CD14-positive monocyte (primary cell): ENCODE data around the gene MACROD2. TPM values are rescaled to one million over a fixed set of nuclear protein-coding genes. Genes with fewer than 3 reads are reported as not detected.

Source experiments
- DNase-seq, 3 donors: peaks; one replicate each; pipeline ENCODE4 v3.0.0-alpha.2; 2011 to 2022
- H2AFZ ChIP-seq: 2 replicates; pipeline ENCODE4 v1.6.0; 2012; ENCODE audit warnings: mild to moderate bottlenecking, low read depth, low read length, inconsistent platforms; ENCODE audit not compliant: insufficient read depth, poor library complexity, severe bottlenecking
- H3K27ac ChIP-seq, 2 donors: 1 replicate in 1 of 2; 2 replicates in 1 of 2; pipeline ENCODE4 v1.5.1; 2012 to 2013; ENCODE audit warnings: low read length in 2 of 2, control low read depth in 1 of 2, inconsistent platforms in 1 of 2, low read depth in 1 of 2, mild to moderate bottlenecking in 1 of 2
- H3K27me3 ChIP-seq, 2 donors: one replicate each; pipeline versions ENCODE4 v1.6.0 to v1.6.1; 2011 to 2013; ENCODE audit warnings: low read length in 2 of 2; ENCODE audit not compliant: control insufficient read depth in 2 of 2, insufficient read depth in 2 of 2
- H3K36me3 ChIP-seq, 2 donors: replicated peaks in 1 of 2; 1 replicate in 1 of 2; 2 replicates in 1 of 2; pipeline versions ENCODE4 v1.5.1 to v1.6.1; 2012 to 2013; ENCODE audit warnings: low read length in 2 of 2, control low read depth in 1 of 2, inconsistent platforms in 1 of 2, mild to moderate bottlenecking in 1 of 2; ENCODE audit not compliant: insufficient read depth in 2 of 2, control insufficient read depth in 1 of 2
- H3K4me1 ChIP-seq, 2 donors: 1 replicate in 1 of 2; 2 replicates in 1 of 2; pipeline versions ENCODE4 v1.5.1 to v1.6.1; 2012 to 2013; ENCODE audit warnings: low read length in 2 of 2, control low read depth in 1 of 2, inconsistent platforms in 1 of 2, mild to moderate bottlenecking in 1 of 2, moderate library complexity in 1 of 2; ENCODE audit not compliant: insufficient read depth in 2 of 2, control insufficient read depth in 1 of 2
- H3K4me2 ChIP-seq: replicated peaks from 2 replicates; pipeline ENCODE3; 2012; ENCODE audit warnings: low read length, moderate library complexity, mild to moderate bottlenecking; ENCODE audit not compliant: poor library complexity, severe bottlenecking; ENCODE audit errors: extremely low read depth
- H3K4me3 ChIP-seq, 3 experiments: fragments of 200-600 bp in 1 of 3; sonication (generic) in 1 of 3; replicated peaks in 1 of 3; 1 replicate in 2 of 3; 2 replicates in 1 of 3; pipeline ENCODE4 v1.5.1; 2011 to 2013; ENCODE audit warnings: low read length in 3 of 3, mild to moderate bottlenecking in 3 of 3, control low read depth in 2 of 3, low read depth in 2 of 3, inconsistent platforms in 1 of 3, moderate library complexity in 1 of 3
- H3K79me2 ChIP-seq: 2 replicates; pipeline ENCODE4 v1.6.0; 2012; ENCODE audit warnings: mild to moderate bottlenecking, control low read depth, inconsistent platforms, low read length, moderate library complexity; ENCODE audit not compliant: insufficient read depth
- H3K9ac ChIP-seq: 2 replicates; pipeline ENCODE4 v1.6.0; 2017; ENCODE audit warnings: low read length, mild to moderate bottlenecking; ENCODE audit not compliant: insufficient read depth, poor library complexity, severe bottlenecking
- H3K9me3 ChIP-seq, 2 donors: replicated peaks in 1 of 2; 1 replicate in 1 of 2; 2 replicates in 1 of 2; pipeline versions ENCODE4 v1.5.1 to v1.6.1; 2012 to 2013; ENCODE audit warnings: low read length in 2 of 2, control low read depth in 1 of 2; ENCODE audit not compliant: control insufficient read depth in 1 of 2, insufficient read depth in 1 of 2
- H4K20me1 ChIP-seq: 2 replicates; pipeline ENCODE4 v1.6.0; 2012; ENCODE audit warnings: mild to moderate bottlenecking, low read length, control low read depth, moderate library complexity; ENCODE audit not compliant: insufficient read depth
- H3K27ac Mint-ChIP-seq, 7 donors: one replicate each; pipeline ENCODE4 v1.8.0; 2020; ENCODE audit warnings: mild to moderate bottlenecking in 7 of 7, mixed read lengths in 7 of 7, moderate library complexity in 6 of 7, inconsistent platforms in 2 of 7
- H3K27me3 Mint-ChIP-seq, 3 donors: one replicate each; pipeline ENCODE4 v1.8.0; 2021 to 2022; ENCODE audit warnings: low read depth in 3 of 3, mild to moderate bottlenecking in 3 of 3, mixed read lengths in 3 of 3, moderate library complexity in 3 of 3, inconsistent platforms in 1 of 3
- H3K36me3 Mint-ChIP-seq, 2 donors: one replicate each; pipeline ENCODE4 v1.8.0; 2020; ENCODE audit warnings: mixed read lengths in 2 of 2, inconsistent platforms in 1 of 2, mild to moderate bottlenecking in 1 of 2
- H3K4me1 Mint-ChIP-seq: one replicate; pipeline ENCODE4 v1.8.0; 2020; ENCODE audit warnings: mild to moderate bottlenecking, mixed read lengths
- H3K4me3 Mint-ChIP-seq, 2 donors: one replicate each; pipeline ENCODE4 v1.8.0; 2020; ENCODE audit warnings: mild to moderate bottlenecking in 2 of 2, mixed read lengths in 2 of 2, moderate library complexity in 1 of 2
- H3K9me3 Mint-ChIP-seq, 7 donors: one replicate each; pipeline ENCODE4 v1.8.0; 2020 to 2022; ENCODE audit warnings: mixed read lengths in 7 of 7, mild to moderate bottlenecking in 6 of 7, moderate library complexity in 6 of 7, inconsistent platforms in 2 of 7
- WGBS: methylation state at CpG from one replicate; pipeline ENCODE4 v1.1.5; 2013; ENCODE audit warnings: missing lambda C conversion rate; ENCODE audit not compliant: insufficient coverage; 5-methylcytosine and 5-hydroxymethylcytosine counted together
- intact Hi-C, 2 donors: fragments of 100-400 bp; cut with micrococcal nuclease; formaldehyde crosslinking; loops; one replicate each; pipeline versions ENCODE4 v1.15.0 to v1.15.1; 2023
- polyA plus RNA-seq, 3 donors: library from polyadenylated mRNA; depleted of rRNA in 1 of 3; unstranded in 2 of 3; stranded (reverse) in 1 of 3; fragments of 300-500 nt in 2 of 3; fragments of >200 nt in 1 of 3; fragmentation: Illumina TruSeq in 2 of 3; gene quantifications; 1 replicate in 2 of 3; 2 replicates in 1 of 3; pipeline ENCODE4 v1.2.3, GENCODE V29; 2012 to 2021
- TF ChIP-seq, protein P1 (sequence below): fragments of 200-600 bp; IDR thresholded peaks from one replicate; pipeline ENCODE4 v1.8.0; 2022; ENCODE audit warnings: antibody characterized with exemption, mild to moderate bottlenecking

MACROD2 gene
- polyA plus RNA-seq, 3 donors: 0.23 TPM; not detected in 2

DNA sequence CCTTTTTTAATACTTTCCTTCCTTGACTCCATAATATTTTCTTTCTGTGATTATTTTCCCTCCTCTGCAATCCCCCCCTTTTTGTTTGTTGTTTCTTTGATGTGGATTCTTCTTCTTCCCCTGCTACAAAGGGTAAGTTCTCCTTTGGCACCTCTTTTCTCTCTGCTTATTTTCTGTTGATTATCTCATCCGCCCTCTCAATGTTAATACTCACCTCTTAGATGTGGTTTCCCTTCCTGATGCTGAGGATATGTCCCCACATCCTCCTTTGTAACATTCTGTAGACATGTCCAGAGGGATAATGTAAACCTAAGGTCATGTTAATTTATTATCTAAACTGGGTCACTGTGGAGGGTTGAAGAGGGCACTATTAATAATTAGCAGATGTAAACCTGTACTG, 324.4 kb downstream of the MACROD2 start:
- Histone ChIP-seq H3K9ac (no peak overlapping the region), H3K9me3 (peaks cover 0 to 3% of the 10 kb centered on the region in 2 donors), H3K79me2 (no peaks in the 10 kb centered on the region), H2AFZ (no peak overlapping the region), H3K4me1 (no peaks in the 10 kb centered on the region), H3K4me2 (no peak overlapping the region), H3K36me3 (no peaks in the 10 kb centered on the region), H4K20me1 (no peaks in the 10 kb centered on the region), H3K27ac (no peak overlapping the region), H3K4me3 (no peak overlapping the region), H3K27me3 (no peaks in the 10 kb centered on the region)
- TF ChIP-seq, protein P1, sequence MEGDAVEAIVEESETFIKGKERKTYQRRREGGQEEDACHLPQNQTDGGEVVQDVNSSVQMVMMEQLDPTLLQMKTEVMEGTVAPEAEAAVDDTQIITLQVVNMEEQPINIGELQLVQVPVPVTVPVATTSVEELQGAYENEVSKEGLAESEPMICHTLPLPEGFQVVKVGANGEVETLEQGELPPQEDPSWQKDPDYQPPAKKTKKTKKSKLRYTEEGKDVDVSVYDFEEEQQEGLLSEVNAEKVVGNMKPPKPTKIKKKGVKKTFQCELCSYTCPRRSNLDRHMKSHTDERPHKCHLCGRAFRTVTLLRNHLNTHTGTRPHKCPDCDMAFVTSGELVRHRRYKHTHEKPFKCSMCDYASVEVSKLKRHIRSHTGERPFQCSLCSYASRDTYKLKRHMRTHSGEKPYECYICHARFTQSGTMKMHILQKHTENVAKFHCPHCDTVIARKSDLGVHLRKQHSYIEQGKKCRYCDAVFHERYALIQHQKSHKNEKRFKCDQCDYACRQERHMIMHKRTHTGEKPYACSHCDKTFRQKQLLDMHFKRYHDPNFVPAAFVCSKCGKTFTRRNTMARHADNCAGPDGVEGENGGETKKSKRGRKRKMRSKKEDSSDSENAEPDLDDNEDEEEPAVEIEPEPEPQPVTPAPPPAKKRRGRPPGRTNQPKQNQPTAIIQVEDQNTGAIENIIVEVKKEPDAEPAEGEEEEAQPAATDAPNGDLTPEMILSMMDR: no peak
- no peak for DNase-seq
- Mint-ChIP-seq H3K9me3 (peaks cover 0 to 6% (median 3%) of the 10 kb centered on the region in 7 donors), H3K27me3 (no peaks in the 10 kb centered on the region), H3K36me3 (no peaks in the 10 kb centered on the region), H3K4me1 (no peaks in the 10 kb centered on the region), H3K4me3 (no peak overlapping the region), H3K27ac (no peak overlapping the region)
- intact Hi-C loops: no loop called here
- WGBS: no CpG with 5 or more reads among the region's 1 CpG

- 94% methylated on average over 2 of the region's 6 CpGs for WGBS
- no peak overlapping the region for H3K27ac ChIP-seq
- H3K4me1 ChIP-seq: no peaks in the 10 kb centered on the region
- no peaks in the 10 kb centered on the region for H3K36me3 Mint-ChIP-seq
- no peak overlapping the region for H3K4me3 ChIP-seq
- no peak overlapping the region for H3K4me3 Mint-ChIP-seq
- H2AFZ ChIP-seq: no peak overlapping the region
- no peaks in the 10 kb centered on the region for H3K9me3 ChIP-seq
- no peaks in the 10 kb centered on the region for H3K79me2 ChIP-seq
- H4K20me1 ChIP-seq: no peaks in the 10 kb centered on the region
- TF ChIP-seq, protein P1: no peak
- H3K27me3 Mint-ChIP-seq: peaks cover 0 to 2% (median 1%) of the 10 kb centered on the region in 3 donors
- H3K9me3 Mint-ChIP-seq: no peaks in the 10 kb centered on the region
- DNase-seq: no peak
- H3K36me3 ChIP-seq: no peaks in the 10 kb centered on the region
- intact Hi-C loops: no loop called here
- no peaks in the 10 kb centered on the region for H3K27me3 ChIP-seq
- H3K27ac Mint-ChIP-seq: no peak overlapping the region
- H3K4me1 Mint-ChIP-seq: no peaks in the 10 kb centered on the region
- H3K4me2 ChIP-seq: no peak overlapping the region
- no peak overlapping the region for H3K9ac ChIP-seq
These were observed 336.3 kb downstream of the MACROD2 start for GRCh38 chr20:14331646-14332045.
